SW480 (cell line): ENCODE data around the gene MARCOL.
A peak's percentile ranks its signal among the peaks of the same experiment; 100 is the strongest.
"Not testable (repeated sequence)": the region's sequence is repeated elsewhere in the genome, so short reads cannot be mapped to it uniquely, and the experiment has no call there.

Experiments
- DNase-seq: peaks from one replicate; pipeline ENCODE4 v3.0.0-alpha.2; 2016; ENCODE audit warnings: low spot score

MARCOL gene

DNA sequence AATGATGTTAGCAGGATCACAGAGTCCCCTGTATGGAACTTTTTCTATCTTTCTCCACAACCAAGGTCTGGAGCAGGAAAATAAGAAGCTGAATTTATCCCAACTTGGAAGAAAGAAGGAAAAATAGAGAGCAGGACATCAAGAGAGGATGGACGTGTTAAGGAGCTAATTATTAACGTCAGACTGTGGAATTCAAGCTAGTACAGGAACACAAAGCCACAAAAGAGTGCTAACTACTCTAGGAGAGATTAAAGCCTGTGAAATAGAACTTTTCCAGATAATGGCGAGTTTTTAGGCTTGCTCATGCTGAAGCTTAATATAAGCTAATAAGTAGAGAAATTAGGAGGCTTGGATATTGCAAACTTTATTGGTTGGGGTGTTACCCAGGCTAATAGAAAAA, 29.6 kb downstream of the MARCOL start:
- DNase-seq = no peak

DNA sequence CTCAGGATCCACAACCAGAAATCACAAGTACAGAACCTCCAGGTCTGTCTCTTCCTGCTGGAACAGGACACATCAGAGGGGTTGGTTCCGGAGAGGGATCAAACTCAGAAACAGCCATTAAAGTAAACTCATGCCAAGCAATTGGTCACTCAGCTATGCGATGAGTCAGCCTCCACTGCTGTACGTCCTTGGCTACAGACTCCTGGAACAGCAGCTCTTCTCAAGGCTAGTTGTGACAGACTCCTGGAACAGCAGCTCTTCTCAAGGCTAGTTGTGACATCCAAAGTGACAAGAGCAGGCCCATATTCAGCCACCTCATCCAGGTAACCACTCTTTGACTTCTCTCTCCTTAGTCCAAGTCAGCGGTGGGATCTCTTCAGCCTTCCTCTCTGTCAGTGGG, 30.2 kb downstream of the MARCOL start, which contains the start of gene SPINK13:
Gene SPINK13, plus strand, starts transcription at position 229 of the 400 bp plus-strand sequence. CDS start 1,279 bp downstream, outside the sequence.
- peak; percentile 30 for DNase-seq

DNA sequence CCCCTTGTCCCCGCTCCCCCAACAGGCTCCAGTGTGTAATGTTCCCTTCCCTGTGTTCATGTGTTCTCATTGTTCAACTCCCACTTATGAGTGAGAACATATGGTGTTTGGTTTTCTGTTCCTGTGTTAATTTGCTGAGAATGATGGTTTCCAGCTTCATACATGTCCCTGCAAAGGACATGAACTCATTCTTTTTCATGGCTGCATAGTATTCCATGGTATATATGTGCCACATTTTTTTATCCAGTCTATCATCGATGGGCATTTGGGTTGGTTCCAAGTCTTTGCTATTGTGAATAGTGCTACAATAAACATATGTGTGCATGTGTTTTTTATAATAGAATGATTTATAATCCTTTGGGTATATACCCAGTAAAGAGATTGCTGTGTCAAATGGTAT, 36.8 kb downstream of the MARCOL start:
- DNase-seq = not testable (repeated sequence)

DNA sequence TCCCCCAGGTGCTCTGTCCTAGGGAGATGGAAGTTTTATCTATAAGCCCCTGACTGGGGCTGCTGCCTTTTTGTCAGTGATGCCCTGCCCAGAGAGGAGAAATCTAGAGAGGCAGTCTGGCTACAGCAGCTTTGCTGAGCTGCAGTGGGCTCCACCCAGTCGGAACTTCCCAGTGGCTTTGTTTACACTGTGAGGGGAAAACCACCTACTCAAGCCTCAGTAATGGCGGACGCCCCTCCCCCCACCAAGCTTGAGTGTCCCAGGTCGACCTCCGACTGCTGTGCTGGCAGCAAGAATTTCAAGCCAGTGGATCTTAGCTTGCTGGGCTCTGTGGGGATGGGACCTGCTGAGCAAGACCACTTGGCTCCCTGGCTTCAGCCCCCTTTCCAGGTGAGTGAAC, 42.6 kb downstream of the MARCOL start:
- DNase-seq = not testable (repeated sequence)

GRCh38 chr5:148281336-148281735, 43.0 kb downstream of the MARCOL start:
- not testable (repeated sequence) for DNase-seq

GRCh38 chr5:148290271-148291195, 52.2 kb downstream of the MARCOL start:
- DNase-seq = peak; percentile 54
